Measurements from ENCODE around the gene CBR3. TPM values are rescaled to one million over a fixed set of nuclear protein-coding genes. Genes with fewer than 3 reads are reported as not detected.

CBR3 gene
- total RNA-seq, 1 experiment from 2014 or later = not detected

DNA sequence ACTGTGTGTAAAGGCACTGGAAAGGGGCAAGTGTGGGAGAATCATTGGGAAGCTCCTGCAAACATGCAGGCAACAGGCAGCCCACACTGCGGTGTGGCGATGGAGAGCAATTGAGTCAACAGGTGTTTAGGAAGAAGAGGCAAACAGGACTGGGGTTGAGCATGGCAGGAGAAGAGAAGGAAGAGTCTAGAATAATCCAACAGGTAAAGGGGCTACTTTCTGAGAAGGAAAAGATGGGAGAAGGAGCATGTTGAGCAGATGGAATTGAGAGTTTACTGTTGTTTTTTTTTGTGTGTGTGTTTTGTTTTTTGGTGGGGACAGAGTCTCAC is 25.9 kb downstream of the CBR3 start:
- Histone ChIP-seq H3K9me3 (no peaks in the 10 kb centered on the region), H3K4me1 (peaks cover 14% of the 10 kb centered on the region), H3K4me3 (ENCODE audit: low read depth, low read length) (no peak overlapping the region), H3K27me3 (replicated peaks; ENCODE audit: control insufficient read depth, insufficient read depth, low read length) (no peaks in the 10 kb centered on the region), H3K36me3 (ENCODE audit: control insufficient read depth, insufficient read depth, low read length) (no peaks in the 10 kb centered on the region)
- intact Hi-C loops (cut with micrococcal nuclease; ENCODE audit: unreplicated experiment) = no loop called here
- no TSS peak for BruUV-seq (replicated peaks)
- TF ChIP-seq, protein P1, sequence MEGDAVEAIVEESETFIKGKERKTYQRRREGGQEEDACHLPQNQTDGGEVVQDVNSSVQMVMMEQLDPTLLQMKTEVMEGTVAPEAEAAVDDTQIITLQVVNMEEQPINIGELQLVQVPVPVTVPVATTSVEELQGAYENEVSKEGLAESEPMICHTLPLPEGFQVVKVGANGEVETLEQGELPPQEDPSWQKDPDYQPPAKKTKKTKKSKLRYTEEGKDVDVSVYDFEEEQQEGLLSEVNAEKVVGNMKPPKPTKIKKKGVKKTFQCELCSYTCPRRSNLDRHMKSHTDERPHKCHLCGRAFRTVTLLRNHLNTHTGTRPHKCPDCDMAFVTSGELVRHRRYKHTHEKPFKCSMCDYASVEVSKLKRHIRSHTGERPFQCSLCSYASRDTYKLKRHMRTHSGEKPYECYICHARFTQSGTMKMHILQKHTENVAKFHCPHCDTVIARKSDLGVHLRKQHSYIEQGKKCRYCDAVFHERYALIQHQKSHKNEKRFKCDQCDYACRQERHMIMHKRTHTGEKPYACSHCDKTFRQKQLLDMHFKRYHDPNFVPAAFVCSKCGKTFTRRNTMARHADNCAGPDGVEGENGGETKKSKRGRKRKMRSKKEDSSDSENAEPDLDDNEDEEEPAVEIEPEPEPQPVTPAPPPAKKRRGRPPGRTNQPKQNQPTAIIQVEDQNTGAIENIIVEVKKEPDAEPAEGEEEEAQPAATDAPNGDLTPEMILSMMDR (IDR thresholded peaks at IDR 0.05; ENCODE audit: insufficient read depth in 1 of 2, low read depth in 1 of 2, low read length in 1 of 2, severe bottlenecking in 1 of 2, unreplicated experiment in 1 of 2) = no peak
- Mint-ChIP-seq H3K27ac (ENCODE audit: unreplicated experiment) (no peak overlapping the region), H3K9me3 (ENCODE audit: unreplicated experiment) (no peaks in the 10 kb centered on the region), H3K4me1 (ENCODE audit: low read depth, unreplicated experiment) (peaks cover 20% of the 10 kb centered on the region), H3K36me3 (ENCODE audit: insufficient read depth, unreplicated experiment) (peaks cover 3% of the 10 kb centered on the region), H3K4me3 (ENCODE audit: unreplicated experiment) (no peak overlapping the region), H3K27me3 (ENCODE audit: insufficient read depth, unreplicated experiment) (no peaks in the 10 kb centered on the region)
- DNase-seq = no peak
- POLR2A ChIA-PET = no interaction called here
- CTCF ChIA-PET = interaction anchor here (0.8 kb wide), 1 partner anchor 49 kb away, joined by 4 read pairs; no protein-coding TSS in a partner anchor

DNA sequence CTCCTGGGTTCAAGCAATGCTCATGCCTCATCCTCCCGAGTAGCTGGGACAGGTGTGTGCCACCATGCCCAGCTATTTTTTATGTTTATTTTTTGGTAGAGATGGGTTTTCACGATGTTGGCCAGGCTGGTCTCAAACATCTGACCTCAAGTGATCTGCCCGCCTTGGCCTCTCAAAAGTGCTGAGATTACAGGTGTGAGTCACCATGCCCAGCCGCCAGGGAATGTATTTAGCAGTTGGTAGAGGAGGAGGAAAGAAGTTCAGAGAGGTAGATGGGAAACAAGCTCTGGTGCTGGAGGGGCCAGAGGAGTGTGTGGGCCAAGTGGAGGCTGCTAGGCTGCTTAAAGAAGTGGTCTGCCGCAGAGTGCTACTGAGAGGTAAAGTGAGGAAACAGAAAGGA is 27.8 kb downstream of the CBR3 start:
- H3K4me3 Mint-ChIP-seq (ENCODE audit: unreplicated experiment) = no peak overlapping the region
- intact Hi-C loops (cut with micrococcal nuclease; ENCODE audit: unreplicated experiment) = no loop called here
- TF ChIP-seq, protein P1 (IDR thresholded peaks at IDR 0.05; ENCODE audit: insufficient read depth in 1 of 2, low read depth in 1 of 2, low read length in 1 of 2, severe bottlenecking in 1 of 2, unreplicated experiment in 1 of 2) = no peak
- no peaks in the 10 kb centered on the region for H3K36me3 ChIP-seq (ENCODE audit: control insufficient read depth, insufficient read depth, low read length)
- H3K27me3 Mint-ChIP-seq (ENCODE audit: insufficient read depth, unreplicated experiment) = no peaks in the 10 kb centered on the region
- peaks cover 26% of the 10 kb centered on the region for H3K4me1 ChIP-seq
- peak overlapping the region; percentile 56 for H3K27ac Mint-ChIP-seq (ENCODE audit: unreplicated experiment)
- no peaks in the 10 kb centered on the region for H3K27me3 ChIP-seq (replicated peaks; ENCODE audit: control insufficient read depth, insufficient read depth, low read length)
- CTCF ChIA-PET = no interaction called here
- POLR2A ChIA-PET = no interaction called here
- BruUV-seq (replicated peaks) = no TSS peak
- peaks cover 26% of the 10 kb centered on the region for H3K4me1 Mint-ChIP-seq (ENCODE audit: low read depth, unreplicated experiment)
- no peak overlapping the region for H3K4me3 ChIP-seq (ENCODE audit: low read depth, low read length)
- DNase-seq = no peak
- no peaks in the 10 kb centered on the region for H3K9me3 Mint-ChIP-seq (ENCODE audit: unreplicated experiment)
- peaks cover 11% of the 10 kb centered on the region for H3K36me3 Mint-ChIP-seq (ENCODE audit: insufficient read depth, unreplicated experiment)
- H3K9me3 ChIP-seq = no peaks in the 10 kb centered on the region

DNA sequence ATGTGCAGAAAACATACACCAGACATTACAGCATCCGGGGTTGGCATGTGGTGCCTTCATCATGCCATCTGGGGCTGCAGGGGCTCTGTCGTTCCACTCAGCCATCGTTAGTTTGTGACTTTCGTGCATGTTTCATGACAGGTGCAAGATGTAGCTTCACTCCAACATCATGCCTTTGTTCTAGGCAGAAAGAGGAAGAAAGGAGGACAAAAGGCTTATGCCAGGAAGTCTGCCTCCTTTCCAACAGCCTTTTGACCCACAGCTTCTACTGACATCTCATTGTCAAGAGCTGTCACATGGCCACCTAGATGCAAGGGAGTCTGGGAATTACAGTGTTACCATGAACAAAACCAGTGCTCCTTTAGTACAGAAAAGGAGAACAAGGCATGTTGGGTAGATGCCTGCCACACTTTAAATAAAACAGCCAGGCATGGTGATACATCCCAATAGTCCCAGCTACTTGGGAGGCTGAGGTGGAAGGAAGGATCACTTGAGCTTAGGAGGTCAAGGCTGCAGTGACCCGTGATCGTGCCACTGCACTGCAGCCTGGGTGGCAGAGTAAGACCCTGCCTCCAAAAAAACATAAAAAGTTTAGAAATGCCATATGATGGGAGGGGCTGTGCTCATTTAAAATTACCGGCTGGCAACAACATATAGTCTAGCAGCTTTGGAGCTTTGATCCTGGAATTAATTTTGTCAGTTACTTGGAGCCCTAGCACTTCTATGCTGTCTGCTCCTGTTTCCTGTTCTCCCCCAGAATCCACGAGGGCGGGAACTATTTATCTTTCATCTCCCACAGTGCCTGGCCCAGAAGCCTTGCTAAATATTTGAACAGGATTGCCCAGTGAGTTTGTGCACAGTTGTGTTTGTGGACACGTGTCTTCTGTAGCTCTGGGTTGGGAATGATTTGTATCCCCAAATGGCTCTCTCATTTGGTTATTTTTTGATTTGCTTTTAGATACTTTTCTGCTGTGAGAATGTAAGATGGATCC is 29.2 kb downstream of the CBR3 start:
- peak in 1 of 2 experiments; percentile 26 for DNase-seq
- Histone ChIP-seq H3K36me3 (ENCODE audit: control insufficient read depth, insufficient read depth, low read length) (no peaks in the 10 kb centered on the region; the same call in 1 of the 2 replicates), H3K4me1 (peaks cover 26% of the 10 kb centered on the region), H3K27me3 (replicated peaks; ENCODE audit: control insufficient read depth, insufficient read depth, low read length) (no peaks in the 10 kb centered on the region), H3K9me3 (no peaks in the 10 kb centered on the region), H3K4me3 (ENCODE audit: low read depth, low read length) (no peak overlapping the region)
- TF ChIP-seq, protein P1 (IDR thresholded peaks at IDR 0.05; ENCODE audit: insufficient read depth in 1 of 2, low read depth in 1 of 2, low read length in 1 of 2, severe bottlenecking in 1 of 2, unreplicated experiment in 1 of 2) = no peak
- intact Hi-C loops (cut with micrococcal nuclease; ENCODE audit: unreplicated experiment) = no loop called here
- ChIA-PET CTCF (interaction anchor here (0.7 kb wide), 1 partner anchor 8 kb away, joined by 3 read pairs; no protein-coding TSS in a partner anchor), POLR2A (interaction anchor here (1.6 kb wide), 1 partner anchor 156 kb away, joined by 3 read pairs; the partner anchor contains the start of gene MORC3)
- H3K36me3 Mint-ChIP-seq (ENCODE audit: insufficient read depth, unreplicated experiment) = peaks cover 15% of the 10 kb centered on the region
- peak overlapping the region; percentile 5 for H3K4me3 Mint-ChIP-seq (ENCODE audit: unreplicated experiment)
- H3K27ac Mint-ChIP-seq (ENCODE audit: unreplicated experiment) = no peak overlapping the region
- H3K27me3 Mint-ChIP-seq (ENCODE audit: insufficient read depth, unreplicated experiment) = no peaks in the 10 kb centered on the region
- no TSS peak for BruUV-seq (replicated peaks)
- H3K9me3 Mint-ChIP-seq (ENCODE audit: unreplicated experiment) = no peaks in the 10 kb centered on the region
- peaks cover 26% of the 10 kb centered on the region for H3K4me1 Mint-ChIP-seq (ENCODE audit: low read depth, unreplicated experiment)
